ENCODE measurements around the gene POM121L12.

POM121L12 gene

GRCh38 chr7:53050433-53050832 lies 15.0 kb downstream of the POM121L12 start:
- H3K27ac ChIP-seq (ENCODE audit: low read length) = no peak overlapping the region
- H3K9ac ChIP-seq (ENCODE audit: low read depth, low read length) = no peak overlapping the region
- no peaks in the 10 kb centered on the region for H3K27me3 ChIP-seq (ENCODE audit: insufficient read depth, low read length)

GRCh38 chr7:53059591-53059990 lies 24.2 kb downstream of the POM121L12 start:
- H3K36me3 ChIP-seq (ENCODE audit: insufficient read depth, low read depth, low read length) = no peaks in the 10 kb centered on the region
- H3K27ac ChIP-seq (ENCODE audit: low read length) = no peak overlapping the region
- H3K4me1 ChIP-seq (ENCODE audit: insufficient read depth, low read length) = no peaks in the 10 kb centered on the region
- no peaks in the 10 kb centered on the region for H3K9me3 ChIP-seq (ENCODE audit: insufficient read depth, low read depth, low read length)
- H3K4me3 ChIP-seq (ENCODE audit: low read length) = no peak overlapping the region
- no peaks in the 10 kb centered on the region for H3K27me3 ChIP-seq (ENCODE audit: insufficient read depth, low read length)
- H3K9ac ChIP-seq (ENCODE audit: low read depth, low read length) = no peak overlapping the region

More at GRCh38 chr7:53050433-53050832, 15.0 kb downstream of the POM121L12 start:
- H3K9me3 ChIP-seq (ENCODE audit: insufficient read depth, low read depth, low read length) = no peaks in the 10 kb centered on the region
- no peak overlapping the region for H3K4me3 ChIP-seq (ENCODE audit: low read length)
- no peaks in the 10 kb centered on the region for H3K36me3 ChIP-seq (ENCODE audit: insufficient read depth, low read depth, low read length)
- no peaks in the 10 kb centered on the region for H3K4me1 ChIP-seq (ENCODE audit: insufficient read depth, low read length)

GRCh38 chr7:53060066-53060465 lies 24.6 kb downstream of the POM121L12 start:
- no peak overlapping the region for H3K9ac ChIP-seq (ENCODE audit: low read depth, low read length)
- no peaks in the 10 kb centered on the region for H3K9me3 ChIP-seq (ENCODE audit: insufficient read depth, low read depth, low read length)
- H3K36me3 ChIP-seq (ENCODE audit: insufficient read depth, low read depth, low read length) = no peaks in the 10 kb centered on the region
- no peaks in the 10 kb centered on the region for H3K4me1 ChIP-seq (ENCODE audit: insufficient read depth, low read length)
- H3K27me3 ChIP-seq (ENCODE audit: insufficient read depth, low read length) = no peaks in the 10 kb centered on the region
- no peak overlapping the region for H3K27ac ChIP-seq (ENCODE audit: low read length)
- no peak overlapping the region for H3K4me3 ChIP-seq (ENCODE audit: low read length)

GRCh38 chr7:53062796-53063195 lies 27.4 kb downstream of the POM121L12 start:
- H3K4me3 ChIP-seq (ENCODE audit: low read length) = no peak overlapping the region
- H3K27ac ChIP-seq (ENCODE audit: low read length) = no peak overlapping the region
- H3K9me3 ChIP-seq (ENCODE audit: insufficient read depth, low read depth, low read length) = no peaks in the 10 kb centered on the region
- no peak overlapping the region for H3K9ac ChIP-seq (ENCODE audit: low read depth, low read length)
- no peaks in the 10 kb centered on the region for H3K4me1 ChIP-seq (ENCODE audit: insufficient read depth, low read length)
- H3K27me3 ChIP-seq (ENCODE audit: insufficient read depth, low read length) = no peaks in the 10 kb centered on the region
- H3K36me3 ChIP-seq (ENCODE audit: insufficient read depth, low read depth, low read length) = no peaks in the 10 kb centered on the region

- Histone ChIP-seq H3K27me3 (ENCODE audit: insufficient read depth, low read length) (no peaks in the 10 kb centered on the region), H3K4me3 (ENCODE audit: low read length) (no peak overlapping the region), H3K9ac (ENCODE audit: low read depth, low read length) (no peak overlapping the region), H3K27ac (ENCODE audit: low read length) (no peak overlapping the region), H3K36me3 (ENCODE audit: insufficient read depth, low read depth, low read length) (no peaks in the 10 kb centered on the region), H3K4me1 (ENCODE audit: insufficient read depth, low read length) (no peaks in the 10 kb centered on the region), H3K9me3 (ENCODE audit: insufficient read depth, low read depth, low read length) (no peaks in the 10 kb centered on the region)
Measured at GRCh38 chr7:53068673-53069072, 33.2 kb downstream of the POM121L12 start.

GRCh38 chr7:53070883-53071282 lies 35.5 kb downstream of the POM121L12 start:
- no peaks in the 10 kb centered on the region for H3K27me3 ChIP-seq (ENCODE audit: insufficient read depth, low read length)
- H3K27ac ChIP-seq (ENCODE audit: low read length) = no peak overlapping the region
- H3K4me3 ChIP-seq (ENCODE audit: low read length) = no peak overlapping the region

More at GRCh38 chr7:53070883-53071282, 35.5 kb downstream of the POM121L12 start:
- Histone ChIP-seq H3K9me3 (ENCODE audit: insufficient read depth, low read depth, low read length) (no peaks in the 10 kb centered on the region), H3K36me3 (ENCODE audit: insufficient read depth, low read depth, low read length) (no peaks in the 10 kb centered on the region), H3K9ac (ENCODE audit: low read depth, low read length) (no peak overlapping the region), H3K4me1 (ENCODE audit: insufficient read depth, low read length) (no peaks in the 10 kb centered on the region)

All from iPS-20b (cell line).